Stimulated activated CD4-positive, alpha-beta T cell treated with anti-CD3 and anti-CD28 coated beads, Interleukin-2, amount 100 ng/mL, for 48 hours (primary cell): Measurements from ENCODE around the gene MATN1.
"Not testable (repeated sequence)": the region's sequence is repeated elsewhere in the genome, so short reads cannot be mapped to it uniquely, and the experiment has no call there.

ENCODE experiments used
- DNase-seq, 2 donors: peaks; one replicate each; pipeline ENCODE4 v3.0.0-alpha.2; 2020

Gene MATN1

GRCh38 chr1:30723331-30723755 is at the start of gene MATN1:
TSS of gene MATN1 (minus strand) at chr1:30723585. CDS start at chr1:30723551, 34 bp downstream.
- DNase-seq, result no peak

- no peak for DNase-seq
Observed at GRCh38 chr1:30771005-30771404, 47.6 kb upstream of the MATN1 start.

GRCh38 chr1:30770150-30770549 is 46.8 kb upstream of the MATN1 start:
- no peak for DNase-seq

- no peak for DNase-seq
Observed at GRCh38 chr1:30768830-30769718, 45.7 kb upstream of the MATN1 start.

- DNase-seq, result no peak
Observed at GRCh38 chr1:30768159-30768829, 44.9 kb upstream of the MATN1 start.

- DNase-seq, result not testable (repeated sequence)
Observed at GRCh38 chr1:30766948-30767347, 43.6 kb upstream of the MATN1 start.

GRCh38 chr1:30765556-30766434 is 42.4 kb upstream of the MATN1 start:
- DNase-seq, result no peak

GRCh38 chr1:30764939-30765555 is 41.7 kb upstream of the MATN1 start:
- no peak for DNase-seq

- DNase-seq, result no peak
Observed at GRCh38 chr1:30764396-30764795, 41.0 kb upstream of the MATN1 start.

- no peak for DNase-seq
Observed at GRCh38 chr1:30763651-30764248, 40.4 kb upstream of the MATN1 start.

- no peak for DNase-seq
Observed at GRCh38 chr1:30762930-30763650, 39.7 kb upstream of the MATN1 start.

GRCh38 chr1:30762152-30762929 is 39.0 kb upstream of the MATN1 start:
- DNase-seq, result no peak

- no peak for DNase-seq
Observed at GRCh38 chr1:30761381-30762151, 38.2 kb upstream of the MATN1 start.

GRCh38 chr1:30760596-30761324 is 37.4 kb upstream of the MATN1 start:
- DNase-seq, result no peak

- peak in 1 of 2 donors; percentile 47 for DNase-seq
Observed at GRCh38 chr1:30759718-30760281, 36.4 kb upstream of the MATN1 start.

- no peak for DNase-seq
Observed at GRCh38 chr1:30758785-30759380, 35.5 kb upstream of the MATN1 start.

- DNase-seq, result no peak
Observed at GRCh38 chr1:30758121-30758688, 34.8 kb upstream of the MATN1 start.
